Mesenteric fat pad (tissue), 1 donor: ENCODE data around the gene ARMC2. TPM values are rescaled to one million over a fixed set of nuclear protein-coding genes. Genes with fewer than 3 reads are reported as not detected.
"Not testable (repeated sequence)": the region's sequence is repeated elsewhere in the genome, so short reads cannot be mapped to it uniquely, and the experiment has no call there.

ENCODE experiments used
- DNase-seq: peaks from one replicate; pipeline ENCODE4 v3.0.0-alpha.2; 2020; ENCODE audit warnings: low spot score
- total RNA-seq: library from RNA; stranded (reverse); fragmentation: NEBNext Ultra II Directional; extraction: Animal tissue kit (Norgen Biotek cat#: 25700); gene quantifications from one replicate; pipeline ENCODE4 v1.2.1, GENCODE V29; 2021
- donor health status: DM: yes; HTN: yes; CAD: no.

Gene ARMC2
- total RNA-seq, 1 donor from 2014 or later: 10.0 TPM

- DNase-seq: no peak
Observed at GRCh38 chr6:108914235-108915022, 66.2 kb downstream of the ARMC2 start.

GRCh38 chr6:108915258-108915657 lies 67.0 kb downstream of the ARMC2 start:
- DNase-seq: no peak

GRCh38 chr6:108916026-108916686 lies 67.9 kb downstream of the ARMC2 start:
- no peak for DNase-seq

DNA sequence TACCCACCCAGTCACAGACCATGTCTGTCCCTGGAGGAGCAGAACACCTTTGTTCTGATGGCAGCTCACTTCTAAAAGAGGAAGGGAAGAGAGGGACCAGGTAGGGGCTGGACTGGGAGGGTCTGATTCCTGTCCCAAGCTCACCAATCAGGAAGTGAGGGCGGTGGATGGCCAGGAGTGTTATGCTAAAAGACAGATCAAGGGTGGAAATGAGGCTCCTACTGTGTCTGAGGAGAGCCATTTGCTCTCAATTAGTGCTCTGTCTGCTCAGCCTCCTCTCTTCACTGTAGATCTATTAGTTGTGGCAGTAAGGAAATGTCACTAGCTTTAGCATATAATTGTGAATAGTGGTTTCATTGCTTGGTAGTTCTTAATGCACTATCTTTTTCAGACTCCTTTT lies 72.5 kb downstream of the ARMC2 start:
- DNase-seq: no peak

GRCh38 chr6:108921547-108922361 lies 73.5 kb downstream of the ARMC2 start:
- no peak for DNase-seq

GRCh38 chr6:108922499-108922898 lies 74.3 kb downstream of the ARMC2 start:
- DNase-seq: no peak

GRCh38 chr6:108927927-108928326 lies 79.7 kb downstream of the ARMC2 start:
- no peak for DNase-seq

DNA sequence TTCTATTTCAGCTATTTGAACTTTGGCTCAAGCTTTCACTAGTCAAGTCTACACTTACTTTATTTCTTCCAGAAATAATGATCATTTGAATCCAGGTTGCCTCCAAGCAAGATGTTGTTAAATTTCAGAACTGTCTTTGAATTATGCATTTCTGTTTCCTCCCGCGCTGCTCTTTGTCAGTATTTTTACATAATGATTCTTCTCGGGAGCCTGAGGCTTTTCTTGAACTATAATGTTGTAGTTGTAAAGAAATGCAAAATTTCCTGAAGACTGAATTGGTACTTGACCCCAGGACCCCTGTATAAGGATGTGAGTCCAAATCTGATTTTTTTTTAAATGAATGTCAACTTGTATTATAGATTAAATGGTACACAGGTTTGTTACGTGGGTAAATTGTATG lies 80.4 kb downstream of the ARMC2 start:
- DNase-seq: no peak

GRCh38 chr6:108931090-108931489 lies 82.9 kb downstream of the ARMC2 start:
- not testable (repeated sequence) for DNase-seq

DNA sequence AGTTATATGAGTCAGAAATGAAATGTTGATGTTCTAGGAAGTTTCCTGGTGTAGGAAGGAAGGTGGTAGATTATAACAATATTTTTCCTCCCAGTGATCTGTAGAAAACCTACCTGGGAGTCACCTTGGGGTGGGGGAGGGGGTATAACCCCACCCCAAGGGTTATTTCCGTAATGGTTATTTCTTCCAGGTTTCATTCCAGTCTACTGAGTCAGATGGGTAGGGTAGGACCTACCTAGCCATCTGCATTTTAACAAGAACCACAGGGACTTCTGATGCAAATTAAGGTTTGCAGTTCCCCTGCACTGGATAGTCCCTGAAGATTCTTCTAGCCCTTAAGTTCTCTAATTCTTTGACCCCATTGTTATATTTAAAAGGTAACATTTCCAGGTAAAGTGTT lies 88.9 kb downstream of the ARMC2 start:
- DNase-seq: no peak

DNA sequence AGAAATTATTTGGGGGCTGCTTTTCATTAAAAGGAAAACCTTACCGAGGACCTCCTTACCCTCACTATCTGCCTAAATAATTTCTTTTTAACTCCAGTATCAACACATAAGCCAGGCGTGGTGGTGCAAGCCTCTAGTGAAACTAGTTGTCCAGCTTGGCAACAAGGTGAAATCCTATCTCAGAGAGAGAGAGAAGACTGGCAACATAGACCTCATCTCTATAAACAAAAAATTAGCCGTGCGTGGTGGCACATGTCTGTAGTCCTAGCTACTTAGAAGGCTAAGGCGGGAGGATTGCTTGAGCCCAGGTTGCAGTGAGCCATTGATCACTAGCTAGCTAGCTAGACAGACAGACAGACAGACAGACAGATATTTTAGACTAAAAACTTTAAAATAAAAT lies 92.5 kb downstream of the ARMC2 start:
- DNase-seq: peak; percentile 14

- no peak for DNase-seq
Observed at GRCh38 chr6:108941281-108941680, 93.1 kb downstream of the ARMC2 start.

GRCh38 chr6:108941859-108942258 lies 93.6 kb downstream of the ARMC2 start:
- no peak for DNase-seq

- DNase-seq: peak; percentile 43
Observed at GRCh38 chr6:108942556-108943492, 94.6 kb downstream of the ARMC2 start.

- DNase-seq: peak; percentile 12
Observed at GRCh38 chr6:108944071-108944470, 95.8 kb downstream of the ARMC2 start.

GRCh38 chr6:108944707-108945680 lies 96.8 kb downstream of the ARMC2 start:
- peak; percentile 35 for DNase-seq

DNA sequence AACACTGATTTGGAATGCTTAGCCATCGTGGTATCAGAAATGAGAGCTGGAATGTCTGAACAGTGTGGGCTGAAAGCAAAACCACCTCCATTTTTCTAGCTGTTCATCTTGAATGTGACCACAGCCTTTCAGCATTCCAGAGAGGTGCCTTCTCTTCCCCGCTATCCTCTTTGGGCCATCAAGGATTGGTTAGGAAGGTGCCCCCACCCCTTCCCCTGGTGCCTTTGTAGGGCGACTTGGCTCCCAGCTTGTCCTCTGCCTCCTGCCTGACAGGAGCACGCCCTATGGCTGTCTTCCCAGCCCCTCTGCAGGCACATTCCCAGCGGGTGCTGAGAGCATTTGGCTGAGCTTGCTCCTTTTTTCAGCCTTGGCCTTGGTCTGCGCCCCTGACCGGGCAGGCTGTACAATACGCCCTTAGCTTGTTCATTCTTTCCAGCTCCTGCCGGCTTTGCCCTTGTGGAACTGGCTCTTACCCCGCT lies 97.5 kb downstream of the ARMC2 start:
- peak; percentile 90 for DNase-seq

DNA sequence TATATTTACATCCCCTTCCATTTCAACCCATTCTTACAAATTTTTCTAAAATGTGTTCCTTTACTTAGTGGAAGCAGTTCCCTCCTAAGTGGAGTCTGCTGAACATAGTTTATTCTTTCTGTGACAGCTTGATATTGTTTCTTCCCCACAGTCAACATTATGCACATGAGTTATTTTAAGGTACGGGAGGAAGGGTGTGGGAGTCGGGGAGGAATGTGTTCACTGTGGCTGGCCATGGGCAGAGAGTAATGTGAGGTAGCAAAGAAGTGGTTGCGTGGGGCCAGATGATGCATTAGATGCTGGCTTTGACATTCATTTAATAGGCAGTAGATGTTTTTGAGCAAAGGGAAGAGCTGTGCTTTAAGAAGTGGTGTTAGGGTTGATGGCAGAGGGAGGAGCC lies 98.5 kb downstream of the ARMC2 start:
- peak; percentile 16 for DNase-seq

DNA sequence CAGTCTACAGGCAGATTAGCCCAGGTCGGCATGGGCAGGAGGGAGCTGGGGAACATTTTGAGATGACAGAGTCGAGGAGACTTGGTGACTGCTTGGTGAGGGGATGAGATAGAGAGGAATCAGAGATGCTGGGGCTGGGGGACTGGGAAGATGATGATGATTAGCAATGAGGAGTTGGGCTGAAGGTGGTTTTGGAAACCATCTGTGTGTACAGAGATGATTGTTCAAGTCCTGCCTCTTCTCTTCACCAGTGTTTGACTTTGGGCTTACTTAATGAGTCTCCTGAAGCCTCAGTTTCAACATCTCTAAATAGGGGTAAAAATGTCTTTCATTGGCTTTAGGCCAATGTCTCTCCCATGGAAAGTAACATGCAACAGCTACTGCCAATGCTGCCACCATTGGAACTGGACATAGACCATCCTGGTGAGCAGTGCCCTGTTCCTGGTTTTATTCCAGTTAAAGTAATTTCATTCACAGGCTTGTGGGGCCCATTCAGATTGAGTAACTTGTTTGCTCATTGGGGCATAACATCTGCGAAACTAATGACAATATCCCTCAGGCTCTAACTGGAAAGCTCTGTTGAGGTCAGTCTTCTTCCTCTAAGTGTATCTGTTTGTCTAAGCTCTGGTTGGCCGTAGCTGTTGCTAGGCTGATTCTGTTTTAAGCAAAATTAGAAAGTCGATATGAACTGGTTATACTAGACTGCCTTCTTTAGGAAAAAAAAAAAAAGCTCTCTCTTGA lies 99.1 kb downstream of the ARMC2 start:
- no peak for DNase-seq
